Measurements from ENCODE around the gene TRABD2B.

GRCh38 chr1:47758341-47759250, 238.6 kb downstream of the TRABD2B start:
- TF ChIP-seq CTCF (IDR thresholded peaks at IDR 0.05; ENCODE audit: insufficient read depth, low read length, poor library complexity, severe bottlenecking) (no peak), EZH2phosphoT487 (conservative IDR thresholded peaks at IDR 0.05; ENCODE audit: low read length) (no peak)
